GM10248 (cell line): ENCODE measurements around the gene POMGNT1.

Source experiments
- CTCF ChIA-PET: fragments of 300-600 bp; sonication (Branson Sonifier 250); formaldehyde crosslinking; extraction: SDS; loops from one replicate; lab custom pipeline; 2021; ENCODE audit warnings: antibody characterized with exemption; lab: Yijun Ruan, JAX
- POLR2A ChIA-PET: fragments of 350-650 bp; sonication (Branson Sonifier 250); formaldehyde crosslinking; extraction: SDS; loops from one replicate; lab custom pipeline; 2020; ENCODE audit warnings: antibody characterized with exemption; lab: Yijun Ruan, JAX
- DNase-seq: peaks from one replicate; pipeline ENCODE4 v3.0.0; 2012; ENCODE audit errors: extremely low spot score
- CTCF ChIP-seq: IDR thresholded peaks from 2 replicates; pipeline ENCODE4 v1.5.1; 2012; ENCODE audit warnings: mild to moderate bottlenecking, low read depth; ENCODE audit errors: extremely low read depth, missing control alignments, control extremely low read depth

Gene POMGNT1

DNA sequence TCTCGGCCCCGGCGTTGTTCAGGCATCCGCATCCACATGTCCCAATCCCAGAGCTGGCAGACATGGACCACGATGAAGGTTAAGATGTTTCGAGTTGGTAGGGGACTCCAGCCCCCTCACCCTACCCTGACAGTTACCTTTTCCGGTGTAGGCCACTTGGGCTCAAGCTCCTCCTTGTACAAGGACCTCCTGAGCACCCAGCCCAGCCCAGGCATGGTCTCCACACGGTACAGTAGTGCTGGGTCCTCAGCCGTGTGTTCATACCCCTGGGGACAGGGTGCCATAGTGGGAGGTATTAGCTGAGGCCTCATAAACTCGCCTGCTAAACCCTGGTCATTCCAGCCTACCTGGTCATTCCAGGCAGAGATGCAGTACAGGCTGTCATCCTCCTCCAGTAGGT lies 6.1 kb downstream of the POMGNT1 start:
- TF ChIP-seq CTCF = no peak
- POLR2A ChIA-PET = no interaction called here
- no peak for DNase-seq
- CTCF ChIA-PET = interaction anchor here (1.8 to 2.6 kb wide), 2 partner anchors 10 to 155 kb away, joined by 7 read pairs; no protein-coding TSS in a partner anchor

GRCh38 chr1:46191033-46191701 lies 7.1 kb downstream of the POMGNT1 start:
- no peak for TF ChIP-seq CTCF
- no peak for DNase-seq
- CTCF ChIA-PET = interaction anchor here (1.5 to 2.6 kb wide), 4 partner anchors 9 to 154 kb away, joined by 5 to 7 read pairs (median 7); no protein-coding TSS in a partner anchor
- POLR2A ChIA-PET = no interaction called here

GRCh38 chr1:46190539-46190938 lies 7.7 kb downstream of the POMGNT1 start:
- CTCF ChIA-PET = interaction anchor here (1.5 to 2.6 kb wide), 5 partner anchors 11 to 154 kb away, joined by 3 to 7 read pairs (median 5); no protein-coding TSS in a partner anchor
- POLR2A ChIA-PET = no interaction called here
- no peak for DNase-seq
- TF ChIP-seq CTCF = no peak

- no peak for TF ChIP-seq CTCF
- no peak for DNase-seq
- POLR2A ChIA-PET = no interaction called here
- CTCF ChIA-PET = interaction anchor here (1.7 kb wide), 1 partner anchor 152 kb away, joined by 3 read pairs; no protein-coding TSS in a partner anchor
Observed at GRCh38 chr1:46188295-46189030, 9.8 kb downstream of the POMGNT1 start.

DNA sequence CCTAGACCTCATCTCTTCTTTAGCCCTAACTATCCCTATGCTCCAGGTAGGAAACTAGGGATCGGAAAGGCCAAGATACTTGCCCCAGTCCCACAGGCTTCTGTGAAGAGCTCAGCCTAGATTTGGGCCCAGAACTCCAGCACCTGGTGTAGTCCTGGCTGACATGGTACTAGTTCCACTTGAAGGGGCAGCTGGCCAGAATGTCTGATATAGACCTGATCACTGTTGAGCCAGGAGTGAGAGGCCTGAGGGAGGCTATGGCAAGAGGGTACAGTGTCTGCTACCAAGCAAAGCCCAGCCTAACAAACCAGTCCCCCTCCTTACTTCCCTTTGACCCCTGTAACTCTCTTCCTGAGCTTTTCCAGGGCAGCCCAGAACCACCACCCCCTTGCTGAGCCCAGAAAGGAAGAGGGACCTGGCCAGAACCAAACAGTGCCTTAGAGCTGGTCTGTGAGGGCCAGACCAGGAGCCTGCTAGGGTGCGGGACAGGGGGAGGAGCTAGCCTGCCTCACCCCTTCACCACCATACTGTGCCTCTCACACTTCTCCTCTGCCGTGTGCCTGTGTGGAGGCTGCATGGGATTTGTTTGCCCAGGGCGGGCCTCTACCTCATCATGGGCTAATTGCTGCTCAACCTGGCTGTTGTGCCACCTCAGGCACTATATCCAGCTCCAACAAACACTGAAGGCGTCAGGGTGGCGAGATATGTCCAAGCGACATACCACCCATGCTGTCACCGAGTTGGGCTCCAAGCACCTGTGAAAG lies 10.9 kb downstream of the POMGNT1 start:
- DNase-seq = no peak
- TF ChIP-seq CTCF = no peak
- CTCF ChIA-PET = interaction anchor here (0.8 to 16.5 kb wide), 4 partner anchors 8 to 150 kb away, joined by 3 to 256 read pairs (median 6); no protein-coding TSS in a partner anchor
- POLR2A ChIA-PET = interaction anchor here (1.3 kb wide), 1 partner anchor 55 kb away, joined by 4 read pairs; the partner anchor contains the start of gene PIK3R3

DNA sequence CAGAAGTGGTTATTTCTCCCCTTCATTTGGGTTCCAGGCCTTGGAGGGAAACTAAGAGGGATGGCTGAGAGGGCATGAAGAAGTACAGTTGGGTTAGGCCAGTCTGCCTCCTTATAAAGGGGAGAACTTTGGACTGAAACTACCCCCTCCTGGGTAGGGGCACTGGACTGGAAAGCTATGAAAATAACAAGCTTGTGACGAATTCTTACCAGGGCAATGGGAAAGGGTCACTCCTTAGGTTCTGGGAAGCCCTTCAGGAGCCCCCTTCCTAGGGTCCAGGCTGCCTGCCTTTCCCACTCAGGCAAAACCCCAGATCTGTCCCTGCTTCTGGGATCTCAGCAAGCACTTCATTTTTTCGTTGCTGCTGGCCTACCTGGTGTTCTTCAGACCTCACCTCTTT lies 12.2 kb downstream of the POMGNT1 start:
- POLR2A ChIA-PET = interaction anchor here (0.6 kb wide), 1 partner anchor 1554 kb away, joined by 3 read pairs; no protein-coding TSS in a partner anchor
- CTCF ChIA-PET = interaction anchor here (0.7 to 16.5 kb wide), 3 partner anchors 10 to 148 kb away, joined by 3 to 256 read pairs (median 8); no protein-coding TSS in a partner anchor
- DNase-seq = no peak
- TF ChIP-seq CTCF = no peak
